CD4-positive, alpha-beta T cell (primary cell): Measurements from ENCODE around the gene CNOT6. TPM values are rescaled to one million over a fixed set of nuclear protein-coding genes. Genes with fewer than 3 reads are reported as not detected.
"Not testable (repeated sequence)": the region's sequence is repeated elsewhere in the genome, so short reads cannot be mapped to it uniquely, and the experiment has no call there.

Experiments
- ATAC-seq: fragments of 200-7000 bp; cut with Tn5 transposase; one replicate; pipeline ENCODE4 v1.10.0; 2022; ENCODE audit warnings: mild to moderate bottlenecking; ENCODE audit not compliant: poor library complexity
- CTCF ChIA-PET: fragments of 350-600 bp; sonication (Branson Sonifier 250); formaldehyde crosslinking; loops from one replicate; lab custom pipeline; 2021; ENCODE audit warnings: antibody characterized with exemption, inconsistent platforms; lab: Charles Lee
- POLR2A ChIA-PET: fragments of 350-600 bp; sonication (Branson Sonifier 250); formaldehyde crosslinking; loops from one replicate; lab custom pipeline; 2021; ENCODE audit warnings: antibody characterized with exemption, inconsistent platforms; lab: Charles Lee
- DNase-seq, 14 experiments: peaks; one replicate each; pipeline ENCODE4 v3.0.0-alpha.2; 2013 to 2020; ENCODE audit warnings: mixed read lengths in 2 of 14
- H3K27ac ChIP-seq, 2 donors: one replicate each; pipeline versions ENCODE4 v1.5.1 to v1.7.0; 2013; ENCODE audit warnings: low read length in 2 of 2, low read depth in 1 of 2, mild to moderate bottlenecking in 1 of 2
- H3K27me3 ChIP-seq, 2 experiments: 1 replicate in 1 of 2; 2 replicates in 1 of 2; pipeline versions ENCODE4 v1.6.1 to v1.7.0; 2013; ENCODE audit warnings: low read length in 2 of 2, control low read depth in 1 of 2, mild to moderate bottlenecking in 1 of 2, moderate library complexity in 1 of 2; ENCODE audit not compliant: insufficient read depth in 2 of 2, control insufficient read depth in 1 of 2
- H3K36me3 ChIP-seq: one replicate; pipeline ENCODE4 v1.6.1; 2013; ENCODE audit warnings: low read length, control low read depth; ENCODE audit not compliant: insufficient read depth
- H3K4me1 ChIP-seq: one replicate; pipeline ENCODE4 v1.6.1; 2013; ENCODE audit warnings: low read length, control low read depth; ENCODE audit not compliant: insufficient read depth
- H3K4me3 ChIP-seq: one replicate; pipeline ENCODE4 v1.5.1; 2013; ENCODE audit warnings: mild to moderate bottlenecking, low read length, moderate library complexity
- H3K9me3 ChIP-seq, 2 experiments: 1 replicate in 1 of 2; 2 replicates in 1 of 2; pipeline versions ENCODE4 v1.6.1 to v1.7.0; 2013; ENCODE audit warnings: low read length in 2 of 2, mild to moderate bottlenecking in 2 of 2, control low read depth in 1 of 2, moderate library complexity in 1 of 2; ENCODE audit not compliant: control insufficient read depth in 1 of 2, insufficient read depth in 1 of 2
- H3K27ac Mint-ChIP-seq: one replicate; pipeline ENCODE4 v1.8.0; 2020; ENCODE audit warnings: mixed read lengths
- H3K27me3 Mint-ChIP-seq: one replicate; pipeline ENCODE4 v1.8.0; 2021; ENCODE audit warnings: mixed read lengths
- H3K36me3 Mint-ChIP-seq: one replicate; pipeline ENCODE4 v1.8.0; 2021; ENCODE audit warnings: low read depth, mixed read lengths
- H3K4me1 Mint-ChIP-seq: one replicate; pipeline ENCODE4 v1.8.0; 2021; ENCODE audit warnings: low read depth, mixed read lengths
- H3K4me3 Mint-ChIP-seq: one replicate; pipeline ENCODE4 v1.8.0; 2020; ENCODE audit warnings: mild to moderate bottlenecking, mixed read lengths
- H3K9me3 Mint-ChIP-seq: one replicate; pipeline ENCODE4 v1.8.0; 2020; ENCODE audit warnings: mixed read lengths
- intact Hi-C, 2 experiments: fragments of 100-400 bp; cut with DNase I in 1 of 2; cut with micrococcal nuclease in 1 of 2; formaldehyde crosslinking; loops; one replicate each; pipeline versions ENCODE4 v1.15.1 to v1.9.0; 2023 to 2025; cut with DNase I, micrococcal nuclease
- total RNA-seq, 174 experiments: library from RNA in 2 of 174; stranded (reverse) in 2 of 174; gene quantifications; one replicate each; pipeline ENCODE4 v1.2.3 and lab custom pipeline; 2021 to 2026
- TF ChIP-seq, protein P1 (sequence below): fragments of 200-600 bp; IDR thresholded peaks from one replicate; pipeline ENCODE4 v1.8.0; 2022; ENCODE audit warnings: antibody characterized with exemption, mild to moderate bottlenecking

The CNOT6 gene
- total RNA-seq, 2 experiments from 2014 or later = 12.5 to 13.8 TPM

- TF ChIP-seq, protein P1, sequence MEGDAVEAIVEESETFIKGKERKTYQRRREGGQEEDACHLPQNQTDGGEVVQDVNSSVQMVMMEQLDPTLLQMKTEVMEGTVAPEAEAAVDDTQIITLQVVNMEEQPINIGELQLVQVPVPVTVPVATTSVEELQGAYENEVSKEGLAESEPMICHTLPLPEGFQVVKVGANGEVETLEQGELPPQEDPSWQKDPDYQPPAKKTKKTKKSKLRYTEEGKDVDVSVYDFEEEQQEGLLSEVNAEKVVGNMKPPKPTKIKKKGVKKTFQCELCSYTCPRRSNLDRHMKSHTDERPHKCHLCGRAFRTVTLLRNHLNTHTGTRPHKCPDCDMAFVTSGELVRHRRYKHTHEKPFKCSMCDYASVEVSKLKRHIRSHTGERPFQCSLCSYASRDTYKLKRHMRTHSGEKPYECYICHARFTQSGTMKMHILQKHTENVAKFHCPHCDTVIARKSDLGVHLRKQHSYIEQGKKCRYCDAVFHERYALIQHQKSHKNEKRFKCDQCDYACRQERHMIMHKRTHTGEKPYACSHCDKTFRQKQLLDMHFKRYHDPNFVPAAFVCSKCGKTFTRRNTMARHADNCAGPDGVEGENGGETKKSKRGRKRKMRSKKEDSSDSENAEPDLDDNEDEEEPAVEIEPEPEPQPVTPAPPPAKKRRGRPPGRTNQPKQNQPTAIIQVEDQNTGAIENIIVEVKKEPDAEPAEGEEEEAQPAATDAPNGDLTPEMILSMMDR = peak; percentile 91
- Histone ChIP-seq H3K4me1 (peaks cover 4% of the 10 kb centered on the region), H3K4me3 (no peak overlapping the region), H3K27me3 (peaks cover 0 to 8% of the 10 kb centered on the region in 2 experiments), H3K27ac (no peak overlapping the region), H3K36me3 (no peaks in the 10 kb centered on the region), H3K9me3 (no peaks in the 10 kb centered on the region)
- intact Hi-C loops = loop anchor here (1.0 to 5.0 kb wide), 3 partner anchors 178 to 344 kb away; partner anchors contain the start of gene MAPK9 (in 1 of the 2)
- ATAC-seq (peak; percentile 83), DNase-seq (peak; percentile 29 to 77 (median 39))
- no peak overlapping the region for H3K4me3 Mint-ChIP-seq
- H3K9me3 Mint-ChIP-seq = no peaks in the 10 kb centered on the region
- H3K4me1 Mint-ChIP-seq = no peaks in the 10 kb centered on the region
- no peak overlapping the region for H3K27ac Mint-ChIP-seq
- no peaks in the 10 kb centered on the region for H3K36me3 Mint-ChIP-seq
- POLR2A ChIA-PET = no interaction called here
- peaks cover 5% of the 10 kb centered on the region for H3K27me3 Mint-ChIP-seq
- CTCF ChIA-PET = interaction anchor here (1.6 kb wide), 1 partner anchor 178 kb away, joined by 5 read pairs; no protein-coding TSS in a partner anchor
These were observed 23.1 kb upstream of the CNOT6 start for GRCh38 chr5:180470966-180471582.

DNA sequence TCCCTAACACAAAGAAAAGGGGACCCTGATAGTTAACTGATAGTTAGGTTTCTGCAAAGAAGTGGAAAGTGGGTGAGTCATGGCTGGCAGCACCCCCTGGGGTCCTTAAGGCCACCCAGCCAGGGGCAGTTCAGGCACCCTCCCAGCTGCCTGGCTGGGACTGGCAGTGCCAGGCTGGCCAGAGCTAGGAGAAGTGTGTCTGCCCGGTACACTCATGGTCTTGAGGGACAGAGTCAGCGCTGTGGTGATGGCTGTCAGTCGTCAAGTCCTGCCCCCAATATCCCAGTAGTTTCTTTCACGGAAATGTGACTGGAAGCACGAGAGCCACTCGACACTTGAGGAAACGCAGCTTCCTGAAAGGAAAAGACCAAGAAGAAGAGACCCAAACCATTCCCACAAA is 22.3 kb upstream of the CNOT6 start:
- intact Hi-C loops = loop anchor here (1.0 to 5.0 kb wide), 3 partner anchors 179 to 345 kb away; partner anchors contain the start of gene MAPK9 (in 1 of the 2)

DNA sequence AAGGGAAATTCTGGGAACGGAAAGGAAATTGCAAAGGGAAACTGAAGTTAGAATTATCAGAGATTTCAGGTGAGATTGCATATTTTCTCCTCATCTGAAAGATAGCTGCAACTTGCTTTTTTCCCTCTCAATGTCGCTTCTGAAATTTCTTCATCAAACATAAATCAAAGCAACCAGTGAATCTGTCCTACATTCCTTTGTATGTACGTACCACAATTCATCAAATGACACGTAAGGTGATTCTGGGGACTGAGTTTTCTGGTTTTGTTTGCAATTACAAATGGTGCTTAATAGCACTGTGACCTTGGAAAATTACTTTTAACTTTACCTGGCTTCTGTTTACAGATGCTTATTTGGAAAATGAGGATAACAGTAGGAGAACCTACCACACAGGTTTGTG is 21.9 kb upstream of the CNOT6 start:
- Mint-ChIP-seq H3K27ac (no peak overlapping the region), H3K9me3 (no peaks in the 10 kb centered on the region), H3K4me3 (no peak overlapping the region), H3K4me1 (no peaks in the 10 kb centered on the region), H3K27me3 (peaks cover 5% of the 10 kb centered on the region), H3K36me3 (no peaks in the 10 kb centered on the region)
- Histone ChIP-seq H3K9me3 (no peaks in the 10 kb centered on the region), H3K27ac (no peak overlapping the region), H3K27me3 (peaks cover 0 to 8% of the 10 kb centered on the region in 2 experiments), H3K36me3 (no peaks in the 10 kb centered on the region), H3K4me1 (peaks cover 4% of the 10 kb centered on the region), H3K4me3 (no peak overlapping the region)
- ATAC-seq = no peak
- CTCF ChIA-PET = no interaction called here
- no peak for DNase-seq
- TF ChIP-seq, protein P1 = no peak
- POLR2A ChIA-PET = no interaction called here
- intact Hi-C loops = loop anchor here in 1 of 2 experiments (5.0 kb wide), 1 partner anchor 180 kb away; the partner anchor contains the start of gene MAPK9

More for the DNA sequence above, 22.3 kb upstream of the CNOT6 start:
- H3K4me1 ChIP-seq = peaks cover 4% of the 10 kb centered on the region
- Mint-ChIP-seq H3K36me3 (no peaks in the 10 kb centered on the region), H3K27ac (no peak overlapping the region), H3K27me3 (peaks cover 5% of the 10 kb centered on the region), H3K9me3 (no peaks in the 10 kb centered on the region), H3K4me1 (no peaks in the 10 kb centered on the region), H3K4me3 (no peak overlapping the region)
- POLR2A ChIA-PET = no interaction called here
- no peaks in the 10 kb centered on the region for H3K36me3 ChIP-seq
- no peak overlapping the region for H3K27ac ChIP-seq
- DNase-seq = no peak
- no peak overlapping the region for H3K4me3 ChIP-seq
- ATAC-seq = no peak
- CTCF ChIA-PET = interaction anchor here (1.6 kb wide), 1 partner anchor 178 kb away, joined by 5 read pairs; no protein-coding TSS in a partner anchor
- no peaks in the 10 kb centered on the region for H3K9me3 ChIP-seq
- TF ChIP-seq, protein P1 = no peak
- peaks cover 0 to 8% of the 10 kb centered on the region in 2 experiments for H3K27me3 ChIP-seq

DNA sequence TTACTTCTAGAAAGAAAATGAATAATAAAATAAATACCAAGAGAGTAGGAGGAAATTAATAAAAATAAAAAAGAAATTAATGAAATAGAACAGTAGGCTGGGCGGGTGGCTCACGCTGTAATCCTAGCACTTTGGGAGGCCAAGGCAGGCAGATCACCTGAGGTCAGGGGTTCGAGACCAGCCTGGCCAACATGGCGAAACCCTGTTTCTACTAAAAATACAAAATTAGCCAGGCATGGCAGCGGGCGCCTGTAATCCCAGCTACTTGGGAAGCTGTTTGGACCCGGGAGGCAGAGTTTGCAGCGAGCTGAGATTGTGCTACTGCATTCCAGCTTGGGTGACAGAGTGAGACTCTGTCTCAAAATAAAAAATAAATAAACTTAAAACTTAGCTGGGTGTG is 20.8 kb upstream of the CNOT6 start:
- intact Hi-C loops = loop anchor here in 1 of 2 experiments (5.0 kb wide), 1 partner anchor 181 kb away; the partner anchor contains the start of gene MAPK9
- H3K27ac Mint-ChIP-seq, CTCF ChIA-PET, H3K36me3 Mint-ChIP-seq, H3K9me3 ChIP-seq, H3K36me3 ChIP-seq, DNase-seq, H3K27me3 Mint-ChIP-seq, ATAC-seq, H3K27me3 ChIP-seq, H3K4me3 ChIP-seq, H3K27ac ChIP-seq, H3K4me1 ChIP-seq, H3K4me1 Mint-ChIP-seq, H3K9me3 Mint-ChIP-seq, H3K4me3 Mint-ChIP-seq: not testable (repeated sequence)
- POLR2A ChIA-PET = interaction anchor here (0.6 kb wide), 1 partner anchor 17 kb away, joined by 4 read pairs; no protein-coding TSS in a partner anchor
